ENCODE data around the gene DDX53.

Gene DDX53

DNA sequence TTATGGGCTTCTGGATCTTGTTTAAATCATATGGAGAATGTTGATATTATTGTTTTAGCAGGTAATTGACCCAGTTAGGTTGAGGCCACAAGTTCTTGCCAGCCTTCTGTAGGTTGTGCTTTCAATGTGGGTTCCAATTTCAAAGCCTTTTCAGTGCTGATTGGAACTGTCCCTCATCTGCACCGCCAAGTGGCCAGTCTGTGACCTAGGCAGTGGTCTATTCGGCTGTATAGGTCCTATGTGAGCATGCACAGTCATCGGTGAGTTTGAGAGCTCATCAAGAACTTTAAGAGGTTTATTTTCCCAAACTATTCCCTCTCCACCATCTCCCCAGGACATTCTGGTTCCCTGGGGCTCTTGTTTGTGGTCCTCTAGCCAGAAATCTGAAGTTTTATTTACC lies 35.7 kb downstream of the DDX53 start:
- in situ Hi-C loops (cut with MboI; ENCODE audit: low pct_unique_long_range_greater_than_20kb, low sequenced_read_pairs) = no loop called here

DNA sequence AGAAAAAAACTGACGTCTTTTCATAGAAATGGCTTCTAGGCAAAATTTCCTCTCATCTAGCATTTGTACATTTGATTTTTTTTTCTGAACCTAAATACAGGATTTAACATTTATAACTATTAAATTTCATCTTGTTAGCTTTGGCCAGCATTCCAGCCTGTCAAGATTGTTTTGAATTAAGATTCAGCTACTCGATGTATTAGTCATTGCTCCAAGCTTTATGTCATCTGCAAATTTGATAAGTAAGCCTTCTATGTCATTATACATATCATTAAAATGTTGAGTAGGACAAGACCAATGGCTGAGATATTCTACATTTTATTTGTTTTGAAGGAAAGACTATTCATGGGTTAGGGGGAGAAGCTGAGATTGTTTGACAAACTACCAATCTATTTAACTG lies 46.7 kb downstream of the DDX53 start:
- in situ Hi-C loops (cut with MboI; ENCODE audit: low pct_unique_long_range_greater_than_20kb, low sequenced_read_pairs) = no loop called here
- DNase-seq = no peak

More for the DNA sequence above, 35.7 kb downstream of the DDX53 start:
- no peak for DNase-seq

- in situ Hi-C loops (cut with MboI; ENCODE audit: low pct_unique_long_range_greater_than_20kb, low sequenced_read_pairs) = no loop called here
- DNase-seq = no peak
Observed at GRCh38 chrX:23048806-23049573, 49.2 kb downstream of the DDX53 start.

GRCh38 chrX:23052324-23052723 lies 52.6 kb downstream of the DDX53 start:
- in situ Hi-C loops (cut with MboI; ENCODE audit: low pct_unique_long_range_greater_than_20kb, low sequenced_read_pairs) = no loop called here
- DNase-seq = no peak

Measured in KBM-7 (cell line).